Activated CD8-positive, alpha-beta memory T cell treated with anti-CD3 and anti-CD28 coated beads, Interleukin-2, amount 50 U/mL, for 4 hours (primary cell): ENCODE measurements around the gene SPC25.
"Not testable (repeated sequence)": the region's sequence is repeated elsewhere in the genome, so short reads cannot be mapped to it uniquely, and the experiment has no call there.

Experiments used
- DNase-seq: peaks from one replicate; pipeline ENCODE4 v3.0.0-alpha.2; 2020

The SPC25 gene

DNA sequence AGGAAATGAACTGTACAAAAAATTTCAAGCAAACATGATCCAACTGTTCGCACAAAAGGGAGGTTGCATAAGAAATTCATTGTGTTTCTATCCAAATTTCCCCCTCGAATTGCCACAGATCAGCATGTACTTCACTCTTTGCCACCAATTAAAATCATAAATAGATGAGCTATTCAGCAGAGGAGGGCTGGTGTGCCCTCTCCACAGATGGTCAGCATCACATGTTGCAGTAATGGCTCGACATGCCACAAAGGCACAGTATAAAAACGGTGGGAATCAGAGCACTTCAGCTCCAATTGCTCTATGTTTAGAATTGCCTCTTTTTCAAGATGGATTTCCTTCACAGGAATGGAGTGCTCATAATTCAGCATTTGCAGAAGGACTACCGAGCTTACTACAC lies 10.8 kb upstream of the SPC25 start, which contains the start of gene G6PC2:
G6PC2 (plus strand) TSS at position 289 of the 400 bp plus-strand sequence; CDS start at position 330, 41 bp downstream.
- no peak for DNase-seq

GRCh38 chr2:168897449-168897848 lies 7.2 kb upstream of the SPC25 start:
- DNase-seq = no peak

DNA sequence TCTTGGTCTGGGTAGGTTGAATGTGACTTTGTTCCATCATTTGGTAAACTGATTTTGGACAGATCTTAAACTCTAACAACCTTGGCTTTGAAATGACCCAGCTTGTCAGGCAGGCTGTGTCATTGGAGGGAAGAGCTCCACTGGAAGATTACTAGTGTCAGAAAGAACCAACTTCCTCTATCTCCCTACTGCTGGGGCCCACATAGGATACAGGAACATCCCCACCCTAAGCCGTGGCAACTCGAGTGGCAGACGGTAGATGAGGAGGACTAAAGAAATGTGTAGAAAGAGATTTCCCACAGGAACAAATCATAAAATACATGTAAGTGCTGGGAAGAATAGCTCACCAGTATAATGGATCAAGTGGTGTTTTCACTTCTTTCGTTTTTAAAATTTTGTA lies 6.6 kb upstream of the SPC25 start:
- DNase-seq = no peak

DNA sequence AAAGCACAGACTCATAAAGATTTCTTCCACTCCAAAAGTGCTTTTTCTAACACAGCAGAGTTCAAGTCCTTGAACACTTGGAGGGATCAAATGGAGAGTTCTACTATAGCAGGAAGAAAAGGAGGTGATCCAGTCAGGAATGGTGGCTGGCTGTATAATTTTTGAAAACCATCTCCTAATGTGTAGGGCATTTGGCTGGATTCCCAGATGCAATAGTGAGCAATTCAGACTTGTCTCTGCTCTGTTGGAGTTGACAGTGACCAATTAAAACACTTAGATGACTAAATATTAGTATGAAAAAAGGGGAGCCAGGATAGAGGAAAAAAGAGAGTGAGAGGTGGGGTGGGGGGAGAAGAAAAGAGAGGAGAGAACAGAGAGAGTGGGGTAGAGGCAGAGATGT lies 5.5 kb upstream of the SPC25 start:
- DNase-seq = no peak

- DNase-seq = no peak
Observed at GRCh38 chr2:168894720-168895119, 4.5 kb upstream of the SPC25 start.

GRCh38 chr2:168894101-168894500 lies 3.9 kb upstream of the SPC25 start:
- no peak for DNase-seq

DNA sequence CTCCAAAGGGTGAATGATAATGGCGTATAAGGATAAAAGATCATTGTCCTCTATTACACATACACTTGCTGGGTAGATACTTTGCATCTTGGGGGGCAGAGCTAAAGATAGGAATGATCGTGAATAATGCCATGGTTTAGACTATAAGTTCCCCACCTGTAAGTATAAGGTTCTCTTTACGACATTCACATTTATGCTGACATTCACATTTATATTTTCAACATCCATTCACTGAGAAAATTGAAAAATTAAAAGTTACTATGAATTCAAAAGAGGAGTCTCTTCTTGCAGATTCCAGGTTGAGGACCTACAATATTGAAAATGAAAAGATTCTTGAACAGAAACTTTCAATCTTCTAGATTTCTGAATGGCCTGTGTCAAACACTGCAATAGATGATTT lies 2.1 kb upstream of the SPC25 start:
- DNase-seq = no peak

- no peak for DNase-seq
Observed at GRCh38 chr2:168889635-168890005, 610 bp downstream of the SPC25 start.

DNA sequence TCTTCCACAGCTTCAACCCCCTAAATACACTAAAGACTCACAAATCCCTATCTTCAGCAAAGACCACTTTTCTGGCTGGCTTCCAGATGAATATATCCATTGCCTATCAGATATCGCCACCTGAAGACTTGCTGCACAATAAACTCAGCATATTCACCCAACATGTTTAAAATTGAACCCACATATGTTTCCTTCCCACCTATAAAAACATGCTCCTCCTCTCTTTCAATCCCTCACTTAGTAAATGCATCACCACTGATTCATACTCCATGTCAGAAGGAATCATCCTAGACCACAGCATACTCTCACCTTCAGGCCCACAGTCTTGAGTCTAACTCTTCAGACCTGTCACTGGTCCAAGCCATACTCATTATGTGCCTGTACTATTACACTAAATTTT lies 5.3 kb downstream of the SPC25 start:
- no peak for DNase-seq

GRCh38 chr2:168882163-168882562 lies 8.1 kb downstream of the SPC25 start:
- DNase-seq = not testable (repeated sequence)

DNA sequence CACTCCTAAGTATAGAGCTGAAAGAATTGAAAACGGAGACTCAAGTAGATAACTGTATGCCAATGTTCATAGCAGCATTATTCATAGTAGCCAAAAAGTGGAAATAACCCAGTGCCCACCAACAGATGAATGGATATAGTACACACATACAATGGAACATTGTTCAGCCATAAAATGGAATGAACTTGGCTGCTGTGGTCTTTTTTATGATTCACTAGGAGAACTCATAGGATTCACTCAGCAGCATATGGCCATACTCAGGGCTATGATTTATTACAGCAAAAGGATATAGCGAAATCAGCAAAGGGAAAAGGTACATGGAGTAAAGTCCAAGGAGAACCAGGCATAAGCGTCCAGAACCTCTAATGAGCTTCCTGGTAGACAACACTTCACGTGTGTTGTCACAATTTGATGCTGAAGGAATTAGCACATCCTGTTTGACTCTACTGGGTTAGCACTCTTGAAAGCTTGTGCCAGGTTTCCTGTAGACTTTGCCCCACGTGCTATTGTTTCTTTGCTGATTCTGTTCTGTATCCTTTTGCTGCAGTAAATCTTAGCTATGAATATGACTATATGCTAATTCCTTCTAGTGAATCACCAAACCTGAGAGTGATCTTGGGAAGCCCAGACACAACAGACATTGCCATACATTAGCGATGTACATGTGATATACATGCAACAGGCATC lies 15.7 kb downstream of the SPC25 start:
- DNase-seq = no peak

GRCh38 chr2:168870824-168871223 lies 19.4 kb downstream of the SPC25 start:
- DNase-seq = not testable (repeated sequence)

DNA sequence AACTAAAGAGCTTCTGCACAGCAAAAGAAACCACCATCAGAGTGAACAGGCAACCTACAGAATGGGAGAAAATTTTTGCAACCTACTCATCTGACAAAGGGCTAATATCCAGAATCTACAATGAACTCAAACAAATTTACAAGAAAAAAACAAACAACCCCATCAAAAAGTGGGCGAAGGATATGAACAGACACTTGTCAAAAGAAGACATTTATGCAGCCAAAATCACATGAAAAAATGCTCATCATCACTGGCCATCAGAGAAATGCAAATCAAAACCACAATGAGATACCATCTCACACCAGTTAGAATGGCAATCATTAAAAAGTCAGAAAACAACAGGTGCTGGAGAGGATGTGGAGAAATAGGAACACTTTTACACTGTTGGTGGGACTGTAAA lies 19.9 kb downstream of the SPC25 start:
- DNase-seq = not testable (repeated sequence)

DNA sequence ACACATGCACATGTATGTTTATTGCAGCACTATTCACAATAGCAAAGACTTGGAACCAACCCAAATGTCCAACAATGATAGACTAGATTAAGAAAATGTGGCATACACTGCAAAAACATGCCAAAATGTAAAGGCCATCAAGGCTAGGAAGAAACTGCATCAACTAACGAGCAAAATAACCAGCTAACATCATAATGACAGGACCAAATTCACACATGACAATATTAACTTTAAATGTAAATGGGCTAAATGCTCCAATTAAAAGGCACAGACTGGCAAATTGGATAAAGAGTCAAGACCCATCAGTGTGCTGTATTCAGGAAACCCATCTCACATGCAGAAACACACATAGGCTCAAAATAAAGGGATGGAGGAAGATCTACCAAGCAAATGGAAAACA lies 23.1 kb downstream of the SPC25 start:
- not testable (repeated sequence) for DNase-seq

- DNase-seq = no peak
Observed at GRCh38 chr2:168858146-168858545, 32.1 kb downstream of the SPC25 start.

GRCh38 chr2:168855601-168856000 lies 34.6 kb downstream of the SPC25 start:
- no peak for DNase-seq

DNA sequence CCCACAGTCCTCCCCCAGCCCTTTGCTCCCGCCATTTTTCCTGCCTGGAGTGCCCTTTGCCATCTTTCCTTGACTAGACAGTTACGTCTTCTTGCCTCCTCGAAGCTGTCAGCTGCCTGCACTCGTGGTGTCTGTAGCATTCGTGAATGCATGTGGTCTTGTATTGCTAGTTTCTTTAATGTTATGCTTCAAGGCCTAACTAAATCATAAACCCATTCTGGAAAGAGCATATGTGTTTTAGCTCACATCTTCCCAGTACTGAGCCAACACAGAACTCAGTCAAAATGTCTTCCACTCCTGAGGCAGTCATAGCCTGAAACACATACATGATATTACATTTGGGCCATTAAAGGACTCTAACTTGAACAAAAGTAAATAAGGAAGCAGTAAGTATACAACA lies 35.6 kb downstream of the SPC25 start:
- no peak for DNase-seq

GRCh38 chr2:168853471-168853870 lies 36.8 kb downstream of the SPC25 start:
- no peak for DNase-seq

DNA sequence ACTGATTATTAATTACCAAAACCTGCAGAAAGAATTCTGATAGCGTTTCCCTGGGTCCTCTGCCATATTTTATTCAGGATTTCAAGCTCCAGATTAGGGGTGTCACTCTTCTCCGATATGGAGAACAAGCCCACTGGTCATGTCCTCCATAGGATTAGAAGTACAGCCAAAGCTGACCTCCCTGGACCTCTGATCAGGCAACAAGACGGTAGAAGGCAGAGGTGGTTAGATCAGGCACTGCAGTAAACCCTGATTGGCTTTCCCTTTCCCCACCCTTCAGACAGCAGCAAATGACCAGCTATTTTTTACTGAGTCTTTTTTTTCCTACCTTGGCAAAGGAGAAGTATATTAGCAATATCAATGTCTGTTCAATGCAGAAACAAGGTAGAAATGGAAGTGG lies 37.7 kb downstream of the SPC25 start:
- DNase-seq = no peak

GRCh38 chr2:168851674-168852320 lies 38.4 kb downstream of the SPC25 start:
- DNase-seq = no peak

DNA sequence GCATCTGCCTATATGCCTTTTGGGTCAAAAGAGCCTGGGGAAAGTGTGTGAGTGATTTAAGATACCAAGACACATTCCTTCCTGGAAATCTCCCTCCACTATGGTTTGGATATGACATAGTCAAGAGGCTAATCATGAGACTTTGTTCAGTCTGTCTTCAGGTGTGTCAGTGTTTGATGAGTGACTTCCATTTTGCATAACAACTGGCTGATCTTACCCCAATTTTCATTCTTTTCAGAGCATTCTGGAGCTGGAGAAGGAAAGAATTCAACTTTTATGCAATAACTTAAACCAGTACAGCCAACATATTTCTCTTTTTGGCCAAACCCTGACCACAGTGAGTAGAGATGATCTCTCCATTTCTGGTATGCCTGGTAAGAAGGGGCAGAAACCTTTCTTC lies 39.4 kb downstream of the SPC25 start:
- no peak for DNase-seq

DNA sequence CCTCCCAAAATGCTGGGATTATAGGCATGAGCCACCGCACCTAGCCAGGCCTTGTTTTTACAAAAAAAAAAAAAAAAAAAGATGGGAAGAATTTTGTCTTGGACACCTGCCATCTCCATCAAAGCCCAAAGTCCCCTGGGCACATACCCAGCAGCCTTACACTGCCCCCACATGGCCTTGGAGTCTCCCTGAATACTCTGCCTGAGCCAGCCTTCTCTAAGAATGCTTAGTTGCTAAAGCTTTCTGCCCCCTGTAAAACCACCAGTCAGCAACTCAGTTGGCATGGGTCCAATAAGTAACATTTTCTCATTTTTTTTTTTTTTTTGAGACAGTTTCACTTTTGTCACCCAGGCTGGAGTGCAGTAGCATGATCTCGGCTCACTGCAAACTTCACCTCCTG lies 40.6 kb downstream of the SPC25 start:
- DNase-seq = no peak

GRCh38 chr2:168848225-168848624 lies 42.0 kb downstream of the SPC25 start:
- no peak for DNase-seq

GRCh38 chr2:168843253-168843652 lies 47.0 kb downstream of the SPC25 start:
- DNase-seq = no peak

- no peak for DNase-seq
Observed at GRCh38 chr2:168841445-168841844, 48.8 kb downstream of the SPC25 start.
